Mesothelial cell of epicardium (in vitro differentiated cells): ENCODE measurements around the gene SPIN2A. TPM values are rescaled to one million over a fixed set of nuclear protein-coding genes. Genes with fewer than 3 reads are reported as not detected.
A peak's percentile ranks its signal among the peaks of the same experiment; 100 is the strongest.
"Not testable (repeated sequence)": the region's sequence is repeated elsewhere in the genome, so short reads cannot be mapped to it uniquely, and the experiment has no call there.

ENCODE experiments used
- DNase-seq, 2 experiments: peaks; one replicate each; pipeline ENCODE4 v3.0.0; 2021; ENCODE audit warnings: low spot score in 2 of 2; ENCODE audit not compliant: unreplicated experiment in 2 of 2
- H3K27ac Mint-ChIP-seq: 2 replicates; pipeline ENCODE4 v1.8.0; 2021; ENCODE audit warnings: mixed read lengths
- H3K27me3 Mint-ChIP-seq: 2 replicates; pipeline ENCODE4 v1.8.0; 2021; ENCODE audit warnings: low read depth, mixed read lengths
- H3K36me3 Mint-ChIP-seq: 2 replicates; pipeline ENCODE4 v1.8.0; 2021; ENCODE audit warnings: mixed read lengths
- H3K4me1 Mint-ChIP-seq: 2 replicates; pipeline ENCODE4 v1.8.0; 2021; ENCODE audit warnings: mixed read lengths
- H3K4me3 Mint-ChIP-seq: 2 replicates; pipeline ENCODE4 v1.8.0; 2021; ENCODE audit warnings: mild to moderate bottlenecking, moderate library complexity, mixed read lengths
- H3K9me3 Mint-ChIP-seq: 2 replicates; pipeline ENCODE4 v1.8.0; 2021; ENCODE audit warnings: mixed read lengths
- CTCF ChIP-seq: fragments of 200-600 bp; sonication (generic); IDR thresholded peaks from one replicate; pipeline ENCODE4 v1.5.0; 2021; ENCODE audit warnings: antibody characterized with exemption; ENCODE audit not compliant: unreplicated experiment
- total RNA-seq: library from RNA; stranded (reverse); gene quantifications from 3 replicates; pipeline ENCODE4 v1.2.1, GENCODE V29; 2021

SPIN2A gene
- total RNA-seq, 1 donor from 2014 or later = 5.3 TPM

- H3K9me3 Mint-ChIP-seq = peaks cover 26% of the 10 kb centered on the region
- H3K4me3 Mint-ChIP-seq = no peak overlapping the region
- peaks cover 3% of the 10 kb centered on the region for H3K36me3 Mint-ChIP-seq
- H3K27me3 Mint-ChIP-seq = no peaks in the 10 kb centered on the region
- no peak for TF ChIP-seq CTCF
- DNase-seq = no peak
- H3K27ac Mint-ChIP-seq = no peak overlapping the region
- H3K4me1 Mint-ChIP-seq = peaks cover 16% of the 10 kb centered on the region
Measured at GRCh38 chrX:57138674-57139073, 1.5 kb upstream of the SPIN2A start.

DNA sequence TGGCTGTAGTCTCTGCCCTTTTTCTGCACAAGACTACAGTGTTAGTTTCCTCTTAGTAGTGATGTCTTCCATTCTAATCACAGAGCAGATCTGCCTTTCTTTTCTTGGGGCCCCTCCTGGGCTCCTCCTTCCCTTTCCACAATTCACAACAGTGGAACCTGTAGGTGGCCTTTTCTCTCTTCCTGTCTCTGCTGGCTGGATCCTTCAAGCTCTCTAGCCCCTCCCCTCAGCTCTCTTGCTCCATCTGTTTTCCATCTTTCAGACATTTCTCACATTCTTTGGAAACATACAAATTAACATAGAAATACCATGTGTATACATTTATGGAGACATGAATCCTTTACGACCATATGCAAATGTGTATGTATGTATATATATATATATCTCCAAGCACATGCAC lies 304 bp upstream of the SPIN2A start:
- TF ChIP-seq CTCF = no peak
- peaks cover 22% of the 10 kb centered on the region for H3K9me3 Mint-ChIP-seq
- peaks cover 16% of the 10 kb centered on the region for H3K4me1 Mint-ChIP-seq
- peaks cover 3% of the 10 kb centered on the region for H3K36me3 Mint-ChIP-seq
- no peak for DNase-seq
- peak overlapping the region; percentile 72 for H3K4me3 Mint-ChIP-seq
- peak overlapping the region; percentile 89 for H3K27ac Mint-ChIP-seq
- no peaks in the 10 kb centered on the region for H3K27me3 Mint-ChIP-seq

GRCh38 chrX:57136589-57136988 lies 608 bp downstream of the SPIN2A start:
- peaks cover 17% of the 10 kb centered on the region for H3K9me3 Mint-ChIP-seq
- peak overlapping the region; percentile 89 for H3K27ac Mint-ChIP-seq
- not testable (repeated sequence) for DNase-seq, H3K27me3 Mint-ChIP-seq, H3K36me3 Mint-ChIP-seq
- peaks cover 16% of the 10 kb centered on the region for H3K4me1 Mint-ChIP-seq
- peak overlapping the region; percentile 72 for H3K4me3 Mint-ChIP-seq

- DNase-seq = no peak
- peaks cover 4% of the 10 kb centered on the region for H3K36me3 Mint-ChIP-seq
- peaks cover 17% of the 10 kb centered on the region for H3K9me3 Mint-ChIP-seq
- no peak overlapping the region for H3K27ac Mint-ChIP-seq
- no peak overlapping the region for H3K4me3 Mint-ChIP-seq
- H3K27me3 Mint-ChIP-seq = no peaks in the 10 kb centered on the region
- TF ChIP-seq CTCF = no peak
- peaks cover 16% of the 10 kb centered on the region for H3K4me1 Mint-ChIP-seq
Measured at GRCh38 chrX:57135287-57135686, 1.9 kb downstream of the SPIN2A start.

GRCh38 chrX:57134702-57135101 lies 2.5 kb downstream of the SPIN2A start:
- Mint-ChIP-seq H3K27me3 (no peaks in the 10 kb centered on the region), H3K4me1 (peaks cover 16% of the 10 kb centered on the region), H3K4me3 (no peak overlapping the region), H3K9me3 (peaks cover 17% of the 10 kb centered on the region), H3K36me3 (peaks cover 4% of the 10 kb centered on the region), H3K27ac (no peak overlapping the region)
- no peak for TF ChIP-seq CTCF
- DNase-seq = no peak

- no peaks in the 10 kb centered on the region for H3K27me3 Mint-ChIP-seq
- H3K36me3 Mint-ChIP-seq = peaks cover 4% of the 10 kb centered on the region
- H3K27ac Mint-ChIP-seq = no peak overlapping the region
- peaks cover 13% of the 10 kb centered on the region for H3K9me3 Mint-ChIP-seq
- H3K4me1 Mint-ChIP-seq = peaks cover 16% of the 10 kb centered on the region
- DNase-seq = no peak
- no peak overlapping the region for H3K4me3 Mint-ChIP-seq
- no peak for TF ChIP-seq CTCF
Measured at GRCh38 chrX:57133706-57134105, 3.5 kb downstream of the SPIN2A start.

DNA sequence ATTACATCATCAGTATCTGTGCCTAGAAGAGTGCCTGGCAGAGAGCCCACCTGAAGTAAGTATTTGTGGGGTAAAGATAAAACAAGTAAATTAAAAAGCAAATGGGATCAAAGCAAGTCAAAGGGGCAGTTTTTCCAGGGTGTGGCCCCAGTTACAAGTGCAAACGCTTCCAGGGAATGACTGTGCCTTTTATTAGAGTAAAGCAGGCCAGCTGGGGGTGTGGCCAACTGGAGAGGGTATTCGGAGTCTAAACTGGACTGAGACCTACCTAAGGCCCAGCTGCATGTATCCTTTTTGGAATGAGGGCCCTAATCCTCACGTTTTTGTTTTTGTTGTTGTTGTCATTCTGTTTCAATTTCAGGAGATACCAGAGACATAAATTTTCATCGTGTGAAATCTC lies 3.9 kb downstream of the SPIN2A start:
- peaks cover 16% of the 10 kb centered on the region for H3K4me1 Mint-ChIP-seq
- DNase-seq, H3K36me3 Mint-ChIP-seq, H3K27me3 Mint-ChIP-seq, H3K27ac Mint-ChIP-seq, H3K4me3 Mint-ChIP-seq: not testable (repeated sequence)
- H3K9me3 Mint-ChIP-seq = peaks cover 13% of the 10 kb centered on the region
